Neuronal stem cell (in vitro differentiated cells): ENCODE measurements around the gene RBM20.

Experiments used
- DNase-seq: peaks from one replicate; pipeline ENCODE4 v3.0.0-alpha.2; 2013; ENCODE audit warnings: low spot score
- H2AFZ ChIP-seq: one replicate; pipeline ENCODE4 v1.6.1; 2013; ENCODE audit warnings: mild to moderate bottlenecking, low read length, inconsistent platforms
- H2AK5ac ChIP-seq: 2 replicates; pipeline ENCODE4 v1.6.1; 2013; ENCODE audit warnings: low read depth, mild to moderate bottlenecking, inconsistent platforms, low read length, moderate library complexity, mixed read lengths
- H2BK120ac ChIP-seq: 2 replicates; pipeline ENCODE4 v1.6.1; 2013; ENCODE audit warnings: low read depth, mild to moderate bottlenecking, inconsistent platforms, low read length, moderate library complexity, mixed read lengths
- H2BK12ac ChIP-seq: one replicate; pipeline ENCODE4 v1.6.1; 2013; ENCODE audit warnings: low read length, inconsistent platforms
- H2BK15ac ChIP-seq: 2 replicates; pipeline ENCODE4 v1.6.1; 2013; ENCODE audit warnings: mild to moderate bottlenecking, low read length, inconsistent platforms, mixed read lengths
- H2BK5ac ChIP-seq: one replicate; pipeline ENCODE4 v1.6.1; 2013; ENCODE audit warnings: inconsistent platforms, mild to moderate bottlenecking, low read length, moderate library complexity
- H3K14ac ChIP-seq: one replicate; pipeline ENCODE4 v1.6.1; 2013; ENCODE audit warnings: low read length, inconsistent platforms
- H3K18ac ChIP-seq: 2 replicates; pipeline ENCODE4 v1.6.1; 2013; ENCODE audit warnings: low read length, inconsistent platforms
- H3K23ac ChIP-seq: 2 replicates; pipeline ENCODE4 v1.6.1; 2013; ENCODE audit warnings: low read depth, mild to moderate bottlenecking, mixed read lengths, low read length, inconsistent platforms; ENCODE audit not compliant: poor library complexity
- H3K27ac ChIP-seq: replicated peaks from 3 replicates; pipeline ENCODE4 v1.5.1; 2013; ENCODE audit warnings: low read length, inconsistent platforms
- H3K27me3 ChIP-seq, 3 experiments: 2 replicates each; pipeline ENCODE4 v1.6.1; 2013; ENCODE audit warnings: low read length in 3 of 3, mild to moderate bottlenecking in 2 of 3, inconsistent platforms in 1 of 3, low read depth in 1 of 3, mixed read lengths in 1 of 3, moderate library complexity in 1 of 3; ENCODE audit not compliant: control insufficient read depth in 3 of 3, insufficient read depth in 3 of 3
- H3K36me3 ChIP-seq, 2 donors: replicated peaks in 1 of 2; 2 replicates each; pipeline ENCODE4 v1.6.1; 2013; ENCODE audit warnings: low read length in 2 of 2; ENCODE audit not compliant: control insufficient read depth in 2 of 2, insufficient read depth in 2 of 2
- H3K4ac ChIP-seq: 2 replicates; pipeline ENCODE4 v1.6.1; 2013; ENCODE audit warnings: inconsistent platforms, mild to moderate bottlenecking, low read length, moderate library complexity
- H3K4me1 ChIP-seq, 2 donors: 1 replicate in 1 of 2; 2 replicates in 1 of 2; pipeline ENCODE4 v1.6.1; 2013; ENCODE audit warnings: low read length in 2 of 2, low read depth in 1 of 2; ENCODE audit not compliant: control insufficient read depth in 2 of 2, insufficient read depth in 1 of 2
- H3K4me2 ChIP-seq: one replicate; pipeline ENCODE4 v1.6.1; 2013; ENCODE audit warnings: mild to moderate bottlenecking, low read length, inconsistent platforms; ENCODE audit not compliant: insufficient read depth, poor library complexity, severe bottlenecking
- H3K4me3 ChIP-seq, 2 donors: 2 replicates each; pipeline ENCODE4 v1.5.1; 2013; ENCODE audit warnings: low read length in 2 of 2, mild to moderate bottlenecking in 2 of 2, inconsistent platforms in 1 of 2, moderate library complexity in 1 of 2
- H3K79me1 ChIP-seq: one replicate; pipeline ENCODE4 v1.6.1; 2013; ENCODE audit warnings: low read depth, mild to moderate bottlenecking, inconsistent platforms, low read length, moderate library complexity
- H3K9ac ChIP-seq: one replicate; pipeline ENCODE4 v1.6.1; 2013; ENCODE audit warnings: mild to moderate bottlenecking, low read depth, low read length, inconsistent platforms; ENCODE audit not compliant: poor library complexity
- H3K9me3 ChIP-seq, 2 donors: replicated peaks in 1 of 2; 2 replicates each; pipeline versions ENCODE3 to v1.6.1; 2013; ENCODE audit warnings: low read length in 2 of 2, mild to moderate bottlenecking in 2 of 2, inconsistent platforms in 1 of 2, low read depth in 1 of 2, mixed read lengths in 1 of 2, moderate library complexity in 1 of 2; ENCODE audit not compliant: control insufficient read depth in 2 of 2, insufficient read depth in 1 of 2
- H4K8ac ChIP-seq: one replicate; pipeline ENCODE4 v1.6.1; 2013; ENCODE audit warnings: low read depth, mild to moderate bottlenecking, inconsistent platforms, low read length, moderate library complexity
- H4K91ac ChIP-seq: one replicate; pipeline ENCODE4 v1.6.1; 2013; ENCODE audit warnings: low read length, low read depth, mild to moderate bottlenecking, inconsistent platforms; ENCODE audit not compliant: poor library complexity
- WGBS, 2 donors: extraction: QIAGEN DNeasy Blood & Tissue Kit; methylation state at CpG; one replicate each; pipeline ENCODE4 v1.1.7; 2013; ENCODE audit warnings: missing lambda C conversion rate in 2 of 2, mixed read lengths in 1 of 2; ENCODE audit not compliant: insufficient read length in 2 of 2, insufficient replicate concordance in 1 of 2; ENCODE audit errors: extremely low coverage in 2 of 2; 5-methylcytosine and 5-hydroxymethylcytosine counted together

Gene RBM20

DNA sequence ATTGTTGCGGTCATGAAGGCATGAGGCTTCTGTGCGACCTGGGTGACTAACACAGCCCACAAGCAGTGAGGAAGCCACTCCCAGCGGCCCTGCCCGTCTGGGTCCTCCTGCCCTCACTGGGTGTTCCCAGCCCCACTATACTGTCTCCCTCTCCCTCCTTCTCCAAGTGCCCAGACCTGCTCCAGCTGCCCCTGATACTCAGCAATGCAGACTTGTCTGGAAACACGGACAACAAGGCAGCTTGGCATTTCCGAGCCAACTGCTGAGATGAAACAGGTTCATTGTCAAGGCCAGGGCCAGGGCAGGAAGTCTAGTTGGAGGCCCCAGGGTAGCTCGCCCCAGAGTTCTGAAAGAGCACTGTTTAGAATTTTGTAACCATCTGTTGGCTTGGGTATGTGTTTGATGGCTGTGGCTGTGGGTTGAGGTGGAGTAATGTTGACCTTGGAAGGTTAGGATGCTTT is 95.7 kb downstream of the RBM20 start:
- Histone ChIP-seq H4K8ac (no peak overlapping the region), H3K27me3 (peaks cover 0 to 39% (median 0%) of the 10 kb centered on the region in 3 experiments), H4K91ac (no peak overlapping the region), H3K4me1 (no peaks in the 10 kb centered on the region), H3K27ac (no peak overlapping the region), H2AFZ (no peak overlapping the region), H3K36me3 (no peaks in the 10 kb centered on the region), H3K23ac (no peak overlapping the region), H3K4me2 (no peak overlapping the region), H3K9me3 (no peaks in the 10 kb centered on the region), H3K14ac (no peak overlapping the region), H3K18ac (peak overlapping the region; percentile 25), H2BK12ac (peak overlapping the region; percentile 59), H2AK5ac (peak overlapping the region; percentile 67), H3K9ac (no peak overlapping the region), H3K79me1 (no peaks in the 10 kb centered on the region), H2BK120ac (no peak overlapping the region), H3K4ac (no peak overlapping the region), H3K4me3 (no peak overlapping the region), H2BK15ac (no peak overlapping the region), H2BK5ac (no peak overlapping the region)
- DNase-seq = no peak
- WGBS, 2 donors = no CpG with 5 or more reads among the region's 7 CpGs

DNA sequence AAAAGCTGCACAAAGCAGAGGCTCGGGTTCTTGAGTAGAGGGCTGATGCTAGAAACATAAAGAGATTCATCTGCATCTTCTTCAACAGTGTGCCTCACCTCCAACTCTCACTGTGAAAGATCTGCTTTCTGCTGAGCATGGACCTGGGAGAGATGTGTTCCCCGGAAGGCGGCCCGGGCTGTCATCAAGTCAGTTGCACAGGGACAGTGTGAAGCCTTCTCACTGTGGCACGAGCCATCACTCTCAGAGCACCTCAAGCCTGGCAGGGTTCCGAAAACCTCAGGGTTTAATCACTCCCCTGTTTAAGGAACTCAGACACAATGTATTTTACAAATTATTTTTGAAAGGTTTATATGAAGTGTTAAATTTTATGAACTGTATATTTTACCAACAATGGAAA is 98.7 kb downstream of the RBM20 start:
- H2BK120ac ChIP-seq = no peak overlapping the region
- H3K9ac ChIP-seq = no peak overlapping the region
- H3K23ac ChIP-seq = no peak overlapping the region
- DNase-seq = no peak
- H3K36me3 ChIP-seq = no peaks in the 10 kb centered on the region
- no CpG with 5 or more reads among the region's 6 CpGs for WGBS, 2 donors
- no peak overlapping the region for H2BK15ac ChIP-seq
- H3K4me2 ChIP-seq = no peak overlapping the region
- peak overlapping the region; percentile 27 for H3K18ac ChIP-seq
- H3K4me3 ChIP-seq = no peak overlapping the region
- H3K4ac ChIP-seq = no peak overlapping the region
- H3K14ac ChIP-seq = no peak overlapping the region
- H2AK5ac ChIP-seq = no peak overlapping the region
- no peak overlapping the region for H2BK5ac ChIP-seq
- no peak overlapping the region for H4K91ac ChIP-seq
- no peak overlapping the region for H4K8ac ChIP-seq
- H2BK12ac ChIP-seq = no peak overlapping the region
- no peak overlapping the region for H3K27ac ChIP-seq
- H3K4me1 ChIP-seq = no peaks in the 10 kb centered on the region
- no peak overlapping the region for H2AFZ ChIP-seq
- H3K27me3 ChIP-seq = peaks cover 0 to 38% (median 0%) of the 10 kb centered on the region in 3 experiments
- no peaks in the 10 kb centered on the region for H3K79me1 ChIP-seq
- H3K9me3 ChIP-seq = no peaks in the 10 kb centered on the region

DNA sequence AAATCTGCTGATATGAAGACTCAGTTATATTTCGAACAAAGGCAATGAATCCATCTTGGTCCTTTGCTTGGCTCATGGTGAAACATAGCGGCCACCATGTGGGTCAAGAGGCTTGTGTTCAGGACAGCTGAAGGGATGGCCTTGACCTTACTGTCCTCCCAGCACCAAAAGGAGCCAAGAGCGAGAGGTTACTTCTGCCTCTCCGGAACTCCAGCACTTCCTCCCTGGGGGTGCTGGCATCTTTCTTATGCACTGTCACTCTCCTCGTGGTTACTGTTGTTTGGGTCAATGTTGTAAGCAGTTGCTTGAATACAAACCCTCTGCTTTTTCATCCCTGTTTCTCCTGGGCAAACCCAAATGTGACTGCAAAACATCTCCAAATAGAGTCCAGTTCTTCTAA is 100.6 kb downstream of the RBM20 start:
- Histone ChIP-seq H3K27ac (no peak overlapping the region), H3K36me3 (no peaks in the 10 kb centered on the region), H3K9me3 (peaks cover 0 to 2% of the 10 kb centered on the region in 2 donors), H2BK15ac (no peak overlapping the region), H3K23ac (no peak overlapping the region), H3K4ac (no peak overlapping the region), H2AFZ (no peak overlapping the region), H3K4me3 (no peak overlapping the region), H3K18ac (no peak overlapping the region), H3K4me1 (no peaks in the 10 kb centered on the region), H3K9ac (no peak overlapping the region), H3K14ac (no peak overlapping the region), H4K91ac (no peak overlapping the region), H2BK120ac (no peak overlapping the region), H4K8ac (no peak overlapping the region), H2AK5ac (no peak overlapping the region), H3K79me1 (no peaks in the 10 kb centered on the region), H2BK12ac (no peak overlapping the region), H3K27me3 (peaks cover 0 to 22% (median 0%) of the 10 kb centered on the region in 3 experiments), H2BK5ac (no peak overlapping the region), H3K4me2 (no peak overlapping the region)
- WGBS, 2 donors = no CpG with 5 or more reads among the region's 5 CpGs
- no peak for DNase-seq

DNA sequence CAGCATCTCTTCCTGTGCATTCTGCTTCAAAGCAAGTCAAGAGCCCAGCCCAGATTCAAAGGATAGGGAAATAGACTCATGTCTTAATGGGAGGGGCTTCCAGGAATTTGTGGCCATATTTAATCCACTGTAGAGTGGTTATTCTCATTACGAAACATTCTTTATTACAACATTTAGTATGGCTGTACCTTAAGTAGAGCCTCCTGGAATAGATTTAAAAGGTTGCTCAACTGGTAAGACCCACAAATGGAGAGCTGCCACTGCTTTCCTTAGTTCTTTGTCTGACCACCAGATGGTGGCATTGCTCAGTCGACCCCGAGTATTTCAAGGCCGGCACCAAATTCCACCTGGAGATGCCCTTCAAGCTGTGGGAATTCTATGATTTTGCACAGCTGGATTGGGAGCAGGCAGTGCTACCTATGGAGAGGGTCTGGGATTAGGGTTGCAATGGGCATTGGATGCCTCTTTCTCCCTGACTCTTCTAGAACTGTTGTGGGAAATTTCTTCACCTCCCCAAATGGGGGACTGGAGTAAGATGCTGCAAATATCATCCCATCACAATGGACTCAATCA is 102.2 kb downstream of the RBM20 start:
- no CpG with 5 or more reads among the region's 4 CpGs for WGBS, 2 donors
- H2AFZ ChIP-seq = no peak overlapping the region

More for the DNA sequence above, 102.2 kb downstream of the RBM20 start:
- H3K18ac ChIP-seq = no peak overlapping the region
- no peak overlapping the region for H3K4me2 ChIP-seq
- H3K14ac ChIP-seq = no peak overlapping the region
- peaks cover 0 to 20% (median 0%) of the 10 kb centered on the region in 3 experiments for H3K27me3 ChIP-seq
- H2BK12ac ChIP-seq = no peak overlapping the region
- no peaks in the 10 kb centered on the region for H3K4me1 ChIP-seq
- H3K23ac ChIP-seq = no peak overlapping the region
- H2AK5ac ChIP-seq = no peak overlapping the region
- H4K8ac ChIP-seq = no peak overlapping the region
- no peak overlapping the region for H2BK120ac ChIP-seq
- no peak overlapping the region for H2BK5ac ChIP-seq
- H3K36me3 ChIP-seq = no peaks in the 10 kb centered on the region
- peak; percentile 59 for DNase-seq
- H2BK15ac ChIP-seq = peak overlapping the region; percentile 25
- H3K9me3 ChIP-seq = peaks cover 0 to 4% of the 10 kb centered on the region in 2 donors
- H3K4me3 ChIP-seq = no peak overlapping the region
- no peak overlapping the region for H3K4ac ChIP-seq
- no peaks in the 10 kb centered on the region for H3K79me1 ChIP-seq
- H4K91ac ChIP-seq = no peak overlapping the region
- H3K9ac ChIP-seq = no peak overlapping the region
- H3K27ac ChIP-seq = no peak overlapping the region
